Measurements from ENCODE around the gene UQCRH.

UQCRH gene

DNA sequence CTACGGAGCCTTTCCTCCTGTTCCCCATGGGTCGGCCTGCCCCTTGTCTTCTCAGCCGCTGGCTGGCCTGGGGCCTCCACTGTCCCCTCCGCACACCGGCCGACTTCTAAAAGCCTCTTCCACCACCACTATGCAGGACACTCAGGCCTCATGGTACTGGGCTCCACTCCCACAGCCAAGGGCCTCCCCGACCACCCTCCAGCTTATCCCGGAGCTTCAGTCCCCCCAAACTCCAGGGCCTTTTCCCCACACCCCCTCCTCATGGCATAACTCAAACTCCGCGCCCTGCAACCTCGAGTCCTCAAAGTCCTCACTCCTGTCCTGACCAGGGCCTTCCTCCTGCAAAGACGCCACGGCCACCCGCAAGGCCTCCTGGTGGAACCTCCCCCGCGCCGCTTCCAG lies 2.1 kb upstream of the UQCRH start:
- TF ChIP-seq, protein P1, sequence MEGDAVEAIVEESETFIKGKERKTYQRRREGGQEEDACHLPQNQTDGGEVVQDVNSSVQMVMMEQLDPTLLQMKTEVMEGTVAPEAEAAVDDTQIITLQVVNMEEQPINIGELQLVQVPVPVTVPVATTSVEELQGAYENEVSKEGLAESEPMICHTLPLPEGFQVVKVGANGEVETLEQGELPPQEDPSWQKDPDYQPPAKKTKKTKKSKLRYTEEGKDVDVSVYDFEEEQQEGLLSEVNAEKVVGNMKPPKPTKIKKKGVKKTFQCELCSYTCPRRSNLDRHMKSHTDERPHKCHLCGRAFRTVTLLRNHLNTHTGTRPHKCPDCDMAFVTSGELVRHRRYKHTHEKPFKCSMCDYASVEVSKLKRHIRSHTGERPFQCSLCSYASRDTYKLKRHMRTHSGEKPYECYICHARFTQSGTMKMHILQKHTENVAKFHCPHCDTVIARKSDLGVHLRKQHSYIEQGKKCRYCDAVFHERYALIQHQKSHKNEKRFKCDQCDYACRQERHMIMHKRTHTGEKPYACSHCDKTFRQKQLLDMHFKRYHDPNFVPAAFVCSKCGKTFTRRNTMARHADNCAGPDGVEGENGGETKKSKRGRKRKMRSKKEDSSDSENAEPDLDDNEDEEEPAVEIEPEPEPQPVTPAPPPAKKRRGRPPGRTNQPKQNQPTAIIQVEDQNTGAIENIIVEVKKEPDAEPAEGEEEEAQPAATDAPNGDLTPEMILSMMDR (IDR thresholded peaks at IDR 0.05; ENCODE audit: extremely low read depth, missing control alignments): no peak
- DNase-seq (ENCODE audit: low spot score): peak; percentile 23

DNA sequence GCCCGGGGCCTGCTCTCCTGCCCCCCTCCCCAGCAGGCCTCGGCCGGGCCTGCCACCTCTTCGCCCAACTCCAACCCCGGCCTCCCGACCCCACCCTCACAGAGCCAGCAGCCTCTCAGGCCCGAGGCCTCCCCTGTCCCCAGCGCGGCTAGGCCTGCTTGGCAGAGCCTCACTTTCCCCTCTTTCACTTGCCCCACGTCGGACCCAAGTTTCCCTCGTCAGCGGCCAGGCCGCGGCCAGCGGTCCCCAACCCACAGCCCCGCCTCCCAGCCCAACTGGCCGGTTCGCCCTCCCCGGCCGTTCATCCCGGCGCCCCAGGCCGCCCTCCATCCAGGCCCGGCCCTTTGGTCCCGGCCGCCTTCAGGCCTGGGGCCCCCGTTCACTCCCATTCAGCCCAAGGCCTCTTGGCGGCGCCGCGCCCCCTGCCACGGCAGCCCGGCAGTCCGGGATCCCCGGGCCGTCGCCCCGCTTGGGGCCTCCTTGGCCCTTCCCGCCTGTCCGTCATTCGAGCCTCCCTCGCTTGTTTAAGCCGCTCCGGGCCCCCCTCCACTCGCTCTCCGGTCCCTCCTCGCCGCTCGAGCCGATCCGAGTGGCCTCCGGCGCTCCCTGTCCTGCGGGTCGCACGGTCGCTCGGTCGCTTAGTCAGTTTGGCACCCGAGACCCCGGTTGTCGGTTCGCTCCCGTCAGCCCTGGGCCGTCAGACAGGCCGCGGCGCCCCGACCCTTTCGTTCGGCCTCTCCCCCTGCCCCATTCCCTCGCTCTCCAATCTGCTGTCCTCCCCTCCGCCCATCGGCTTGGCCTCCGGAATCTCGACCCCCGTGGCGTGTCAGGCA lies 1.5 kb upstream of the UQCRH start:
- TF ChIP-seq, protein P1 (IDR thresholded peaks at IDR 0.05; ENCODE audit: extremely low read depth, missing control alignments): peak; percentile 67
- DNase-seq (ENCODE audit: low spot score): peak; percentile 90

DNA sequence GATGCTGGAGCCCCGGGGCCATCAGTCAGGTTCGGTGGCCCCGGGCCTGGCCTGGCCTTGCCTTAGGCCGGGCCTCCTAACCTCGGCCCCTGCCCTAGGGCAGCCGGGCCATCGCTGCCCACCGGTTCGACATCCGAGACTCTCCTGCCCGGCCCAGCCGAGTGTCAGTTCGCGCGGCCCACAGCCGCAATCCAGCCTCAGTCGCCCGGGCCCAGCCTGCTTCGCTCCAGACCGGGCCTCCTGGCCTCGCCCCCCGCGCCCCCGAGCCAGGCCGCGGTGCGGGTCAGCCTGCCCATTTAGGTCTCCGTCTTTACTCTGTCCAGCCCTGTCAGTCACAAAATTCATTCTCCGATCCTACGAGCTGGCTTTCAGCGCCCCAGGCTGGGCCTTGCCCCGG lies 859 bp upstream of the UQCRH start:
- peak; percentile 51 for DNase-seq (ENCODE audit: low spot score)
- TF ChIP-seq, protein P1 (IDR thresholded peaks at IDR 0.05; ENCODE audit: extremely low read depth, missing control alignments): no peak

DNA sequence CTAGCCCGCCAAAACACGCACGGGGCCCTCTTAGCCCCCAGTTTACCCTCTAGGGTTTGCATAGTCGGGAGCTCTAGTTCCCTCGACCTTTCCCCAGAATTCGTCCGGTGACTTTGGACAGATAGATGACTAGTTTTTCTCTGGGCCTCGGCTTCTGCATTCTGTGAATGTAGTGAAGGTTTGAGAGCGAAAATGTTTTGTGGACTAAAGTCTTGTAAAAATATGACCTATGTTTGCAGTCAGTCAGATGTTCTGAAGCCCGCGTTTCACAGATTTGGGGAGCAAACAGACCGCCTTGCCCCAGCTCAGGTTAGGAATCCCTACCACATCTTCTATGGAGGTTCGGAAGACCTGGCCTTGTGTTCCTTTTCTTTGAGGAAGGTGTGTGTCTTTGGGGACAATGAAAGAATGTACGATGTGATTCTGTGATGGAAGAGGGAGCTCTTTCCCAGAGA lies 401 bp downstream of the UQCRH start:
- TF ChIP-seq, protein P1 (IDR thresholded peaks at IDR 0.05; ENCODE audit: extremely low read depth, missing control alignments): no peak
- DNase-seq (ENCODE audit: low spot score): no peak

DNA sequence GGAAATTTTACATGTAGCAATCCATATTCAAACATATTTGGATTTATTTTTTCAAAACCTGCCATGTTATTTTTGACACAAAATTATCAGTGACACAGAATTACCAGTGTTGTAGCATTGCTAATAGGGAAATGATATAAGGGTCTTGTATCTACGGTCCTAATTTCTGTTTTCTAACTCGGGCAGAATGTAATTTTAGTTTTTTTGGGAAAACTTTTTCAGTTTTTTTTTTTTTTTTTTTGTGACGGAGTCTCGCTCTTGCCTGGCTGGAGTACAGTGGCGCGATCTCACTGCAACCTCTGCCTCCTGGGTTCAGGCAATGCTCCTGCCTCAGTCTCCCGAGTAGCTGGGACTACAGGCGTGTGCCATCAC lies 2.6 kb downstream of the UQCRH start:
- TF ChIP-seq, protein P1 (IDR thresholded peaks at IDR 0.05; ENCODE audit: extremely low read depth, missing control alignments): no peak
- DNase-seq (ENCODE audit: low spot score): no peak

DNA sequence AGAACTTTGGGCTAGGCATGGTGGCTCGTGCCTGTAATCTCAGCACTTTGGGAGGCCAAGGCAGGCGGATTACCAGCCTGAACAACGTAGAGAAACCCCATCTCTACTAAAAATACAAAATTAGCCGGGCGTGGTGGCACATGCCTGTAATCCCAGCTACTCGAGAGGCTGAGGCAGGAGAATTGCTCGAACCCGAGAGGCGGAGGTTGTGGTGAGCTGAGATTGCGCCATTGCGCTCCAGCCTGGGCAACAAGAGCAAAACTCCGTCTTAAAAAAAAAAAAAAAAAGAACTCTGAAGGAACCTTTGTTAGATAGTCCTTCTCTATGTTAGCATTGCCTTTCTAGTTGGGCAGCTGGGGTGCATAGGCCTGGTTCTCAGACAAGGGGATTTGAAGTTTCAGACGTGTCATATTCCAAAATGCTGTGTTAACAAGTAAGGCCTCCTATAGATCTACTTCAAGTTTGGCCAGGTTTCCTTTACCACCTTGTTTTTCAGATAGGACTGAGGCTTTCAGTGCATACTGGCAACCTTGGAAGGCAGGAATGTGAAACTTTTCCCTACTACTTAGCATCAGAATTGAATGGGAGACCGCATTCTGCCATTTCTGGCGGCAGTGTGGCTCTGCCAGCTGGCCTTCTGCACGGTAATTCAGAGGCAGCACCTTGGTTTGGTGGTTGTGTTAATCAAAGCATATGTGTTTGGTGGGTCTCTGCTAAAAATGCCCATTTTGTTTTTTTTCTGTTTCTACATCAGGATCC lies 6.1 kb downstream of the UQCRH start:
- DNase-seq (ENCODE audit: low spot score): no peak
- TF ChIP-seq, protein P1 (IDR thresholded peaks at IDR 0.05; ENCODE audit: extremely low read depth, missing control alignments): no peak

DNA sequence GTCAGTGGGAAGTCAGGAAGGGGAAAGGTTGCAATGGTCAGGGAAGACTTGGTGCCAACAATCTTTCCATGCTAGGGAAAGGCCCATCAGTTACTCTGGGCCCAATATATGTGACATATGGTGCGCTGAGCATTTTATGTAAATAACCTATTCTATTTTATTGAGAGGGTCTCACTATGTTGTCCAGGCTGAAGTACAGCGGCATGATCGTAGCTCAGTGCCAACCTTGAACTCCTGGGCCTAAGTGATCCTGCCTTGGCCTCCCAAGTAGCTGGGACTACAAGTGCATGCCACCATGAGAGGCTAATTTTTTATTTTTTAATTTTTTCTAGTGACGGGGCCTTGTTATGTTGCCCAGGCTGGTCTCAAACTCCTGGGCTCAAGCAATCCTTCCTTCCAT lies 6.8 kb downstream of the UQCRH start:
- TF ChIP-seq, protein P1 (IDR thresholded peaks at IDR 0.05; ENCODE audit: extremely low read depth, missing control alignments): no peak
- no peak for DNase-seq (ENCODE audit: low spot score)

All from GM20000 (cell line).